Choroid plexus epithelial cell (primary cell): ENCODE data around the gene KIR3DL2.

Experiments used
- DNase-seq: peaks from one replicate; pipeline ENCODE4 v3.0.0-alpha.2; 2010; ENCODE audit warnings: low read depth
- H3K4me3 ChIP-seq: 2 replicates; pipeline ENCODE4 v1.5.1; 2011; ENCODE audit warnings: low read depth, mild to moderate bottlenecking, control low read depth, low read length, moderate library complexity
- CTCF ChIP-seq: conservative IDR thresholded peaks from 2 replicates; pipeline ENCODE4 v1.5.1; 2011; ENCODE audit warnings: low read depth, mild to moderate bottlenecking, control low read depth, inconsistent platforms, low read length, moderate library complexity

Gene KIR3DL2

GRCh38 chr19:54871696-54872095 is 21.5 kb downstream of the KIR3DL2 start:
- no peak for DNase-seq
- no peak overlapping the region for H3K4me3 ChIP-seq
- TF ChIP-seq CTCF: no peak

- H3K4me3 ChIP-seq: no peak within 1 kb of the TSS
- no peak for DNase-seq
- TF ChIP-seq CTCF: no peak
Observed at GRCh38 chr19:54873990-54874389, 23.7 kb downstream of the KIR3DL2 start, which contains the start of gene FCAR. Gene FCAR, plus strand, starts transcription at chr19:54874235. Its CDS starts 55 bp downstream, at chr19:54874290.

GRCh38 chr19:54875506-54875905 is 25.3 kb downstream of the KIR3DL2 start:
- H3K4me3 ChIP-seq: no peak overlapping the region
- no peak for TF ChIP-seq CTCF
- no peak for DNase-seq

- H3K4me3 ChIP-seq: no peak overlapping the region
- TF ChIP-seq CTCF: no peak
- no peak for DNase-seq
Observed at GRCh38 chr19:54877471-54877870, 27.2 kb downstream of the KIR3DL2 start.

- DNase-seq: no peak
- no peak overlapping the region for H3K4me3 ChIP-seq
- TF ChIP-seq CTCF: no peak
Observed at GRCh38 chr19:54881884-54882283, 31.6 kb downstream of the KIR3DL2 start.

- no peak overlapping the region for H3K4me3 ChIP-seq
- DNase-seq: peak; percentile 2
- no peak for TF ChIP-seq CTCF
Observed at GRCh38 chr19:54882758-54883157, 32.5 kb downstream of the KIR3DL2 start.

- H3K4me3 ChIP-seq: no peak overlapping the region
- no peak for TF ChIP-seq CTCF
- DNase-seq: no peak
Observed at GRCh38 chr19:54883228-54883627, 33.0 kb downstream of the KIR3DL2 start.
